Measurements from ENCODE around the gene SLC12A8.

Gene SLC12A8

DNA sequence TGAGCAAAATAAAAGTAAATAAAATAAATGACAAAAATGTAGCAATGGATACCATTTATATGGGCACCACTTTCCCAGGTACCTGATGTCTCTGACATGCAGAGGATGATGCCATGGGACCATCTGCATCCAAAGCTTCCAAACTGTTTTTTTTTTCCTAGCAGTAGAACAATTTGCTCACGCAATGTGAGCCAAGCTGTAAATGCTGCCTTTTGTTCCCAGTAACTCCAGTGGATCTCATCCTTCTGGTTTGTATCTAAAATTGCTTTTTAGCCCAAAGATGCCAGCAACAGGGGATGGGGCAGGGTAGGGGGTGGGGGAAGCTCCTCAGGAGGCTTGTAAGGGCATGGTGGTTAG is 32.7 kb downstream of the SLC12A8 start:
- DNase-seq: no peak

DNA sequence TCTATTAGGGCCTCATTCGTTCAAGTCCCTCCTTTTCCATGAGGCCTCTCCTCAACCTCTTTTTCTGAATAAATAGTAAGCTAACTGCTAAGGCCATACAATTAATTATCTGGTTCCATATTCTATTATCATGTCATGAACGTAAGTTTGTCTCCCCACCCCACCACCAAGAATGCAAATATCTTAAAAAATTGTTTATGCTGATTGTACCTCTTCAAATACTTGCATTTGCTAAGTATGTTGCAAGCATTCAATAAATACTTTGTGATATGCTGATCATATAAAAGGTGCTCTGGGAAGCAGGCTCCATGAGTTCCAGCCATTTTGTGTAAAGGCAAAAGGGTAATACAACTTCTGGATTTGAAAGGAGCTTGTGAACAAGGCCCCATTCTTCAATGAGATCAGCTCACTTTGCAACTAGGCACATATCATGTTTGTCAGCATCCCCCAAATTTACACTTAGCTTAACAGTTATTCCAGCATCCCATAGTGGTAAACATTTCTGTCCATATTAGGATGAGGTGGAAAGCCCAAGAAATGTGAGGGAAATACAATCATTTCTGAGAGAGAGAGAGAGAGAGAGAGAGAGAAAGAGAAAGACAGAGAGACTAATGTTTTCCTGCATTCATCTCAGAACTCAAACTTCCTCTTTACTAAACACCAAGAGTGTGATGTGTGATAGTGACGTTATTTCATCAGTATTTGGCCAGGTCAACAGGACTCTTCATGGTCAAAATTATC is 33.2 kb downstream of the SLC12A8 start:
- no peak for DNase-seq

DNA sequence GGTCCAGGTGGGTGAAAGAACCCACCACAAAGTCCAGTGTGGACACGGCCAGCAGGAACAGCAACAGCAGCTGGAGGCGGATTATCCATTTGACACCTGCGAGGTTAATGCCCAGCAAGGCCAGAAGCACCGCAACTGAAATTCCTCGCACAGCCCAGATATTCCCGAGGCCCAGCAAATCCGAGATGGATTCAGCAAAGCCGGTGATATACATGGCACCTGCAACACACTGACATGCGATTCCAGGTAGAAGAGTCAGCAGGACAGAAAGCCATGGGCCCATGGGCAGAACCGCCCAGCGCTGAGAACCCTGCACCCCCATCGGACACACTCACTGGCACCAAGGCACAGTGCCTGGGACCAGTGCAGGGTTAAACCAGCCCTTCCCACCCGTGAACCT is 34.8 kb downstream of the SLC12A8 start:
- DNase-seq: no peak

DNA sequence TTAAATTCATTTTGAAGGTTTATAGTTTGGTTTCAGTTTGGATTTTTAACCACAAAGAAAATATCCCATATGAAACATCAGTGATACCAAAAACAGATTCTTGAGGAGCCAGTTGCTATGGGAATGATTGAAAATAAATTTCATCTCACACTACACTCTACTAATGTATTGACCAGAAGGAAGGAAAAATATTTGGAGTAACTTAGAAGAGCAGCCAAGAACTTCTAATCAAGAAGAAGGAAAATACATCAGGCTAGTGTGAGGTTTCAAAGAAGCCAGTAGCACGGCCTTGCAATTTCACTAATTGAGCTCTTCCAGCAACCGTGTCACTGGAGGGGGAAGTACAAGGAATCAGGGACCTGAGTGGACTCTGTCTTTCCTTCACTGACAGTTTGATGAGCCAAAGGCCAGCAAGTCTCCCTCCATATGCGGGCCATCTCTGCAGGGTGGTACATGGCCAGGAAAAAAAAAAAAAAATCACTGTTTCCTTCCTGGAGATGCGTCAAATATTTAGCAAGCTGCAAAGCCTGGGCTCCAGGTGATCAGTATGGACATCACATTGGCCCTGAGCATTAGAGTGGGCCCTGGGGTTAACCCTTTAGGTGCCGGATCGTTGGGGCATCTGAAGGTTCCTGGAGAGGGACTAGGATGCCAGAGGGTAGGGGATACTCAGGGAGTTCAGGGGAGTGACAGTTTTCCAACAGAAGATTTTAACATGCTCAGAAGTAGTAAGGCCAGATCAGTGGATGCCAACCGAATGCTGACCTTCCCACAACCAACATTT is 37.1 kb downstream of the SLC12A8 start:
- DNase-seq: no peak

DNA sequence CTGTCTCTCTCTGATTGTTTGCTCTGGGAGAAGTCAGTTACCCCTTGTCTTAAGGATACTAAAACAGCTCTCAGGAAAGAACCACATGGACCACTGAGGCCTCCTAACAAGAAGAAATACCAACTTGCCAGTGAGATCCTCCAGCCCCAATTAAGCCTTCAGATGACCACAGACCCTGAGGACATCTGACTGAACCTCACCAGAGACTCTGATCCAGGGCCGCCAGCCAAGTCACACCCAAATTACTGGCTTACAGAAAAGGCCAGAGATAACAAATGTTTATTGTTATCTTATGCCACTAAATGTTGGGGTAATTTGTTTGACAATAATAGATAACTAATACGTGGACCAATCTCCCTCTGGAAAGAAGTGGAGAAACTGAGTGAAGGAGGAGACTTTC is 40.2 kb downstream of the SLC12A8 start:
- DNase-seq: no peak

DNA sequence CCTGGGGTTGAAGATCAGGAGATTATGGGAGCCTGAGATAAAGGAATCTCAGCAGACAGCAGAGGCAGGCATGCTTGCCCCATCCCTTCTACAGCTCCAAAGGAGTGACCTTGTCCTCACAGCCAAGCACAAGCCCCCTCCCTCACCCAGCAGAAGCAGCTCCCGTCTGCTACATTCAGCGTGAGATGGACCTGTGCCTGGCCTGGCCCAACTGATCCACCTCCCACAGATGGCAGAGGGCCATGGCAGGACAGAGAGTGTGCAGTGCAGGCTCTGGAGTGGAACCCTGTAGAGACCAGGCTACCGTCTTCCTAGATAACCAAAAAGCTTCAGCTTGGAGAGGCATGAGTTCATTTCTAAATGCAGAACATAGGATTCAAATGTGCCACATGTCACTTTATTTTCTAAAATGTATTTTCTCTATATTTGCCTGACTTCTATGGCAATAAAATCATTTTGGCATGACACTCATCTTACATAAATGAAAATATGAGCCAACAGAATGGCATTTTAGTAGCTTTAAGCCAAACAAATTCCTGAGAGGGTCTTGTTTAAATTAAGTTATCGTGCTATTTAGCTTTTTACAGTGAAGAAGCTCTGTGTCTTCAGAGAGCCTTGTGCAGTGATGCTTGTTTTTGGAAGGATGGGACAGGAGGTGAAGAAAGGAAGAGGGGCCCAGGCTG is 43.7 kb downstream of the SLC12A8 start:
- no peak for DNase-seq

DNA sequence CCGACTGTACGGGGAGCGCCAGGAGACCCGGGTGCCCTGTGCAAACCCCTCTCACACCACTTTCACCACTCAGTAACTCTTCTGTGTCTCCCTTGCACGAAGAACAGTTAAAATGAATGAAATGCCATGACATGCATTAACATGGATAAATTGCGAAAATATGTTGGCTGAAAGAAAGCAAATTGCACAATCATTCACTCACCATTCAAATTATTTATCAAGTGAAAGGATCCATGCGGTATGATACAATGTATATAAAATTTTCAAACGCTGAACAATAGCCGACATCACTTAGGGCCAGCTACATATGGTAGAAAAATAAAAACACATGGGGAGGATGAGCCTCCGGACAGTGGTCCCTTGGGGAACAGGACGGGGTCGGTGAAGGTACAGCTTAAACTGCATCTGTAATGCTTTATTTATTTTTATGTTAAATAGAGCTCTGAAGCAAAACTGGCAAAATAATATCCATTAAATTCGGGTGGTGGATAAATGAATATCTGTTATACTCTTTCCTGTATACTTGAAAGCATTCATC is 45.9 kb downstream of the SLC12A8 start:
- DNase-seq: no peak

DNA sequence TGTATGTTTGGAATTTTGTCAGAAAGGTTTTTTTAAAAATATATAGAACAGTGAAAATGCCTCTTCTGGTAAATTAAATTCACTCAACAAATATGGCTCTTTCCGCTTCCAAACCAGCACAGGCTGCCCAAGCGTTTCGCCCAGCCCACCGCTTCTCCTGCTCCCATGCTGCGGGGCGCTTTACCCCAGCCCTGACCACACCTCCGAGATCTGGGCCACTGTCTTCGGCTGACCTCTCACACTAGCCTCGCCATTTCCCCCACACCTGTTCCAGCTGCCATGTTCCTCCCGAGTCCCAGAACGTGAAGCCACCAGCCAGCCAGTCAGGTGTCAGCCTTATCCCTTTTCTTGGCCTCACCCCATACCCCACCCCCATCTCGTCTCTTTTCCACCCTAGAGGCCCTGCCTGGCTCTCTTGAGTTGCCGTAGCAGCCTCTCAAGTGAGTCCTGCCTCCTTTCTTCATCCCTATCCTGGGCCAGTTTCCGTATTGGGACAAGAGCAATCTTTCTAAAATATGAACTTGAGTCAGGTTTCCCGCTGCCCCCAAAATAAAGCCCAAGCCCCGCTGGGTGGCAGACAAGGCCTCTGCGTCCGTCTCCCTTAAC is 46.5 kb downstream of the SLC12A8 start:
- DNase-seq: no peak

DNA sequence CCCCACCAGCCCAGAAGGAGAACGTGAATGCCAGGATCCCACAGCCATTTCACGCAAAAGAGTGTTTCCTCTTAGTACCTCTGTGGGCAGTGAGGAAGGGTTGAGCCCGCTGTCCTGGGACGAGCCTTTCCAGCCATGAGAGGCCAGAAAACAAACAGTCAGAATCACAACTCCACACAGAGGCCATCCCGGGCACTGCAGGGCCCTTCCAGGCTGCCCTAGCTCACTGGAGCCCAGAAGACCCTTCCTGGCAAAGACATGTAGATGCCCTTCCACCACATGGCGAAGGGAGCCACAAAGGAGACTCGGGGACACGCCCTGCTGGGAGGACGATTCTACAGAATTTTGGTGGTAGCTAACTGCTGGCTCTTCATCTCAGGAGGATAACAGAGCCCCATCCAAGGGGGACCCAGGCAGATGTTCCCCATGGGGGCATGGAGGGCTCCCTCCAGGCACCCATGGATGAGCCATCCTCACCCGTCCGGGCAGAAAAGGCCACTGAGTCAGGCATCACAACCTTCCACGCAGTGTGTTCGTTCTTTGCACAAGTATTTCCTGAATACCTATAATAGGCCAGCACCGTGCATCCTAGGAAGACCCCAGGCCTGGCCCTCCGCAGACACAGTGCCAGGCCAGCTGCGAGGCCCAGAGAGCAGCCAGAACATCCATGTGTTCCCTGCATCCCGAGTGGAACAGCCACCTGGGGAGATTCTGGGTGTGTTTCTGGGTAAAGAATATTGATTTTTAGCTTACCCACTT is 47.2 kb downstream of the SLC12A8 start:
- DNase-seq: no peak

DNA sequence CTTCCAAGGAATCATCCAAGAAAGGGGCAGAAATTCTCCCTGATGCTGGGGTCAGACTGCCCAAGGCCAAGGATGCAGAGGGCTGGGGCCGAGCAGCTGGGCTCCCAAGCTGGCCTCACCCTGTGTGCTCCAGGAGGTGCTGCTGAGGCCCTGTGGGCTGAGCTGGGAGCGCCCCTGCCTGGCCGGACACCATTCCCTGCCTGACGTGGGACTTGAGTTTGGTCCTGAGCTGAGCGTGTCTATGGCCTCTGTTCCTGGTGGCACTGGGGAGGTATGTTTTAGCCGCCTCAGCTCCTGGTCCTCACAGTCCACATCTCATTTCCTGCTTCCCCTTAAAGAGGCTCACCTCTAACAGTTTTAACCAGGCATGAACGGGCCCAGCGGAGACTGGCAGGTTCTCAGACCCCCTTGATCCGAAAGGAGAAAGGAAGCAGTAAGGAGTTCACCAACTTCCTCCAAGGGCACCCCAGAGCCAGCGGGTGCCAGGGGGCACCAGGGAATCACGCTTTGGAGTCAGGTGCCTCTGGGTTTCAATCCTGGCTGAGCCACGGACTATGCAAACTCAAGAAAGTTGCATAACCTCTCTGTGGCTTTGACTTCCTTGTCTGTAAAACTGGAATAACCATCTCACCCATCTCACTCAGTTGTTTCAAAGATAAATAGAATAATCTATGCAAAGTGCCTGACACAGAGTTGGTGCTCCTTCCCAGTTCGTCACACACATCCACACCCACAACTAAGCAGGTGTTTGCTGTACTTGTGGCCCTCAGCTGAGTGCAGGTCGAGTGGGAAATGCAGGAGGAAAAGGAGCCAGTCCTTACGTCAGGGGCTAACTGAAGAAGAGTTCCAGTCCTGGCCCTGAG is 48.6 kb downstream of the SLC12A8 start:
- DNase-seq: no peak

DNA sequence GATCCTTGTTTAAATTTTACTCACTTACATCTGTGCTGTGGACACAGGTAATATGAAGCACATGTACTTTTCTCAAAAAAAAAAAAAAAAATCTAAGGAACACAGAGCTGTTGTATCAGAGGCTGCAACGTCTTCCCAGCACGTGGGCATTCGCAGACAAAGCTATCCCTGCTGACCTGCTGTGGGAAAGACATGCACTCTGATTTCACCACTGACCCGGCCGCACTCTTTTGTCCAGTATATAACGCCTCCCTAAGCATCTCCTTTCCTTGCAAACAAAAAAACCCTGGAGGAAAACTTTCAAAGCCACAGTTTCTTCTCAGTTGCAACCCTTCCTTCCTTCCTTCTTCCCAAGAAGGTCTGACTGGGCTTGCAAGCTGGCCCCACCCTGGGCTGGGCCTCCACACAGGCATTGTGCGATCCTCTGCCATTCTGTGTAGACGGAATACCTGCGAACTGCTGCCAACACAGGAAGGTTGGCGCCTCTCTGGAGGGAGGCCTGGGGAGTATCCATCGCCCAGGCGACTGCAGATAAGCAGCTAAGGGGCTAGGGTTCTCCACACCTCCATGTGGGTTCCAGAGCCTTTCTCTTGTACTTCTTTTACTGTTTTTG is 50.8 kb downstream of the SLC12A8 start:
- DNase-seq: no peak

DNA sequence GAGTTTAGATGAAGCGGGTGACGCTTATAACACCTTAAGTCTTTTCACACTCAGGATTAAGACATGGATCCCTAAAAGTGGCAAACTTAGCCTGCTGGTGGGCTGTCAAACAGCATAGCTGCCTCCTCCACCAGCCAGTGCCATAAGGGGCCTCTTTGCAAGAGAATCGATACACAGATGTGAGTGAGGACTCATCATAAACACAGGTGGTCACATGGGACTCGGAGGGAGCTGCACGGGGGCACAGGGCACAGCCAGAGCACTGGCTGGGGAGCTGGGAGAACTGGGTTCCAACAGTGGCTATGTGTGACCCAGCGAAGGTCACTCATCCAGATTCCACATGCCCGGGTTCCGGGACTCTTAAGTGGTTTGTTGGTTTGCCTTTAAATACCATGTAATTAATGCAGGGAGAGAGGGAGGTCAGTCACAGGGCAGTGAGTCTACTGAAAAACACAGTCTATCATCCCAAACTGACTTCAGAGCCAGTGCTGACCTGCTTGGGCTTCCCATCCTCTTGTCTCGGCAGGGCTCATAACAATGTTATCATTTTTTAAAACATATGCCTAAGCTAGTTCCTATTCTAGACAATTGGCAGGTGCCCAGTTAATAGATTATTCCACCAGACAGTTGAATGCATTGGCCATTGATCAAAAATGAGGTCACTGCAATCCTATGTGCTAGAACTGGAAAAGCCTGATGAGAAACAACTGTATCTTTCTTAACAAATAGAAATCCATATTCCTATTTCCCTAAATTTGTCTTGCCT is 51.8 kb downstream of the SLC12A8 start:
- no peak for DNase-seq

DNA sequence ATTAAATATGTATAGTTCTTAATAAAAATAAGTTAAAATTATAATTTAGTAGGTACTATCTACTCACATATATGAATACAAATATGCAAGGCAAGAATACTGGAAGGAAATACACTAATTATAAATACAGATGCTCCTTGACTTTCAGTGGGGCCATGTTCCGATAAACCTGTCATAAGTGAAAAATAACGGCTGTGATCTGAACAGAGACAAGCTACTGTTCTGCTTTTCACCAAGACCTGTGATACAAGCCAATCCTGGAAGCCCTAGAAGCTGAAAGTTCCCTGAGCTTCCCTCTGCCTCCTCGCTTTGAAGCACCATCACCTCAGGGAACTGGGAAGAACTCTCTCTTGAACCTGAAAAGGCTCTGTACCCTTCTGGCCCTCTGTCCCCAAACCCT is 55.4 kb downstream of the SLC12A8 start:
- no peak for DNase-seq

DNA sequence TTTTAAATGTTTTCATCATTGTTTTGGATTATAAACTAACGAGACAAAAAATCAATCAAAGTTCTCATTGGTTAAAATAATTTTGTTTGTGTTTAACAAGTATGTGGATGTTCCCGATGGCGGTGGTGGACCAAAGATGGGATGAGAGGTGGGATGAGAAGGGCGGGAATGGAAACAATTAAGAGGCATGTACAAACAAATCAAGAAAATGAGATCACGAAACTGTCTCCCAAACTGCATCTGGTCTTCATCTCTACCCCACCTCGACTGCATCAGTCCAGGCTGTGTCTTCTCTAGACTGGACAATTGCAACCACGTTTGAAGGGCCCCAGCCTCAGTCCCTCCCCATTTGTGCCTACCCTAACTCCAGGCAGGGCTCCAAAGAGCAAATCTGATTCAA is 56.1 kb downstream of the SLC12A8 start:
- no peak for DNase-seq

DNA sequence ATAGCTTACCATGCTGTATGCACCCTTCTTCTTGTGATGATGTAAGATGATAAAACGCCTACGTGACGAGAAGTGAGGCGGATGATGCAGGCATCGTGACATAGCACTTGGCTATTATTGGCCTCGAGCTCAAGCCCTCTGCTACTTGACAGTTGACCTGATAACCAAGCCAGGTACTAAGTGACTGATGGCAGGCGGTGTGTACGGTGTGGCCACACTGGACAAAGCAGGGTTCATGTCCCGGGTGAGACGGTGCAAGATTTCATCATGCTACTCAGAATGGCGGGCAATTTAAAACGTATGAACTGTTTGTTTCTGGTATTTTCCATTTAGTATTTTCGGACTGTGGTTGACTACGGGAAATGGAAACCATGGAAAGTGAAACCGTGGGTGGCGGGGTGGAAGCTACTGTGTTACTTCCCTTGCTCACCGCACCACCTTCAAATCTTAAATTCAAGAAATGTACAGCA is 57.7 kb downstream of the SLC12A8 start:
- DNase-seq: peak; percentile 51

DNA sequence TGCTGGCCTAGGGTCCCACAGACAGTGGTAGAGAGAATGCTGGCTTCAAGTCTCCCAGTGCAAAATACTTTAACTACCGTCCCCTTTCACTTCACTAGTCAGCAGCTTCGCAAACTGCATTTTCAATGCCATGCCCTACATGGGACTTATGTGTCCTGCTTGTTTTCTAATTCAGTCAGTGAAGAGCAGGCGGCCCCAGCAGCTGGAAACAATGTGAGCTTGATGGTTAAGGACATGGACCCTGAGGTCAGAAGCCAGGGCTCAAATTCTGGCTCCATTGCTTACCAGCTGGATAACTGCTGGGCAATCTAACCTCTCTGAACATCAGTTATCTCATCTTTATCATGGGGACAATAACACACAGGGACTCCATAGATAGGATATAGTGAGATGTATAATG is 58.4 kb downstream of the SLC12A8 start:
- DNase-seq: no peak

DNA sequence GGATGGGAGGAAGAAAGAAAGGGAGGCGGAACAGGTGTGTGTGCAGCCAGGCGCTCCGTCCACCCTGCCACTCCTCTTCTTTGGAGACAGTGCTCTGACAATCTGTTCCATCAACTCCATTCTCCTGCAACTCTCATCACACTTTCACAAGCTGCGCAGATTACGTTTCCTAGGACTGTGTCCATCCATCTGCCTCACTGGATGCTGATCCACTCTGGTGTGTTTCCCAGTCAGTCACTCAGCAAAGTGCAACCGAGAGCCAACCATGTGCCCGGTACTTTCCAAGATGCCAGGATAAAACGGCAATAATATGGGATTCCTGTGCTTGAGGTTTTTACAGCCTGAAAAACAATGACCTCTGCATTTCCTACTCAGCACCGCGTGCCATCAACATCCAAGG is 59.6 kb downstream of the SLC12A8 start:
- DNase-seq: no peak

DNA sequence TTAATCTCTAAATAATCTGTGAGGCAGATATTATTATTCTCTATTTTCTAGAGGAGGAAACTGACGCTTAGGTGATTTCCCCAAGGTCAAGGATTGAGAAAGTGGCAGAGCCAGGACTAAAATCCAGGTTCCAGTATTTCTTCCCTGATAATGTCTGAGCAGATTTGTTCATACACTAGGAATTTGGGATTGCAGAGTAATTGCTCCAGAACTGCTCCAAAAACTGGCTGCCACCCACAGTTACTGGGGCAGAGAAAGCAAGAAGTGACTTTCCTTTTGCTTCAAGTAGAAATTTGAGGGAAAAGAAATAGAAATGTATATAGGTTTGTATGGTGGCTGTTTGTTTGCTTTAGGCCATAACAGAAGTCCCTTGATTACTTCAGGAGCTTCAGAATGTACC is 60.6 kb downstream of the SLC12A8 start:
- no peak for DNase-seq

DNA sequence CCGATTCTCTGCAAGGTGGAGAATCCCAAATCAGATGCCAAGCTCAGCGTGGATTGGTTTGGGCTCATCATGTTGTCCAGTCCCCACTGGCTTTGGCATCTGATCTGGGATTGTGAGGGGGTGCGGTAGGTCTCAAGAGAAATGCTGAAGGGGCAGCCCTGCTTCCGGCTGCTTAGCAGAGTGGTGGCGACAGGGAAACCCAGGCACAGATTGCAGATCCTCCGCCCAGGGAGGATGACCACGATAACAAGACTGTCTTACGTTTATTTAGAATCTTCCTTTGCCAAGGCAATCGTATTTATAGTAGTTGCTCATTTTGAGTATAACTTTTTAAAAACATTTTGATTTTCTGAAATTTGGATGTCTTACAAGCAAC is 61.1 kb downstream of the SLC12A8 start:
- DNase-seq: no peak

Data from stimulated activated CD8-positive, alpha-beta memory T cell treated with anti-CD3 and anti-CD28 coated beads, Interleukin-4, amount 100 ng/mL, for 48 hours (primary cell).